Chondrocyte (in vitro differentiated cells): ENCODE results near the gene TRPV6. TPM values are rescaled to one million over a fixed set of nuclear protein-coding genes. Genes with fewer than 3 reads are reported as not detected.
A peak's percentile ranks its signal among the peaks of the same experiment; 100 is the strongest.

Source experiments
- DNase-seq: peaks from one replicate; pipeline ENCODE4 v3.0.0; 2021; ENCODE audit warnings: mixed read lengths, low spot score
- H3K27ac Mint-ChIP-seq: one replicate; pipeline ENCODE4 v1.8.0; 2021; ENCODE audit warnings: mild to moderate bottlenecking, moderate library complexity, mixed read lengths; ENCODE audit not compliant: unreplicated experiment
- H3K27me3 Mint-ChIP-seq: 2 replicates; pipeline ENCODE4 v1.8.0; 2021; ENCODE audit warnings: low read depth, mixed read lengths
- H3K36me3 Mint-ChIP-seq: 2 replicates; pipeline ENCODE4 v1.8.0; 2021; ENCODE audit warnings: low read depth, mixed read lengths
- H3K4me1 Mint-ChIP-seq: 2 replicates; pipeline ENCODE4 v1.8.0; 2021; ENCODE audit warnings: low read depth, mild to moderate bottlenecking, mixed read lengths
- H3K4me3 Mint-ChIP-seq: one replicate; pipeline ENCODE4 v1.8.0; 2021; ENCODE audit warnings: mild to moderate bottlenecking, moderate library complexity, mixed read lengths; ENCODE audit not compliant: unreplicated experiment
- H3K9me3 Mint-ChIP-seq: 2 replicates; pipeline ENCODE4 v1.8.0; 2021; ENCODE audit warnings: low read depth, mixed read lengths
- total RNA-seq: library from RNA; stranded (reverse); gene quantifications from 3 replicates; pipeline ENCODE4 v1.2.1, GENCODE V29; 2021
- TF ChIP-seq, protein P1 (sequence below): fragments of 200-600 bp; sonication (generic); IDR thresholded peaks from 2 replicates; pipeline ENCODE4 v1.5.0; 2021; ENCODE audit warnings: antibody characterized with exemption, mild to moderate bottlenecking, moderate library complexity

Gene TRPV6
- total RNA-seq, 1 donor from 2014 or later: not detected

DNA sequence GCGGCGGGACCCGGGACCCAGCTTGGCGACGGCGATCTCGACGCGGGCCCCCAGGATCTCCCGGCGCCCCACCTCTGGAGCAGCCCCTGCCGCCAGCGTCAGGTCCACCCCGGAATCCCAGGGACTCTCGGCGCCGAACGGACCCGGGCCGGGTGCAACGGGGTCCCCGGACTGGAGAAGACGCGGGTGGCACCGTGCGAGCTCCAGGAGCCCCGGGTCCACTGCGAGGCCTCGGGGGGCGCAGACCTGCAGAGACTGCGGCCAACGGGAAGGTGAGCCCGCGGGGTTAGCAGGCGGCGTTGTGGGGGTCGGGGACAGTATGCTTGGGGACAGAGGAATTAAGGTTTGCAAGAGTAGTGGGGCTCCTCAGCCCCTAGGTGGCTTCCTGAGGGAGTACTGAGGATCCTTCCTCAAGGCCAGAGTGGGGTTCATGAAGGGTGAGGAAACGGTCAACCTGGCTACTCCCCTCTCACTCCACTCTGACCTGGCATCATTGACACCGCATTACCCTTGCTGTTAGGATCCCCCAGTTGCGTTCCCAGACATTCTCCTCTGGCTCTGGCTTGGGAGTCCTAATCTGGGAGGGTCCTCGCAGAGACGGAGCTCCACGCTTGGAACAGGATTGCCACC lies 30.3 kb downstream of the TRPV6 start:
- DNase-seq: peak; percentile 92
- Mint-ChIP-seq H3K4me3 (peak overlapping the region; percentile 48), H3K27me3 (peaks cover 44% of the 10 kb centered on the region), H3K36me3 (no peaks in the 10 kb centered on the region), H3K9me3 (no peaks in the 10 kb centered on the region), H3K4me1 (no peaks in the 10 kb centered on the region), H3K27ac (no peak overlapping the region)
- TF ChIP-seq, protein P1, sequence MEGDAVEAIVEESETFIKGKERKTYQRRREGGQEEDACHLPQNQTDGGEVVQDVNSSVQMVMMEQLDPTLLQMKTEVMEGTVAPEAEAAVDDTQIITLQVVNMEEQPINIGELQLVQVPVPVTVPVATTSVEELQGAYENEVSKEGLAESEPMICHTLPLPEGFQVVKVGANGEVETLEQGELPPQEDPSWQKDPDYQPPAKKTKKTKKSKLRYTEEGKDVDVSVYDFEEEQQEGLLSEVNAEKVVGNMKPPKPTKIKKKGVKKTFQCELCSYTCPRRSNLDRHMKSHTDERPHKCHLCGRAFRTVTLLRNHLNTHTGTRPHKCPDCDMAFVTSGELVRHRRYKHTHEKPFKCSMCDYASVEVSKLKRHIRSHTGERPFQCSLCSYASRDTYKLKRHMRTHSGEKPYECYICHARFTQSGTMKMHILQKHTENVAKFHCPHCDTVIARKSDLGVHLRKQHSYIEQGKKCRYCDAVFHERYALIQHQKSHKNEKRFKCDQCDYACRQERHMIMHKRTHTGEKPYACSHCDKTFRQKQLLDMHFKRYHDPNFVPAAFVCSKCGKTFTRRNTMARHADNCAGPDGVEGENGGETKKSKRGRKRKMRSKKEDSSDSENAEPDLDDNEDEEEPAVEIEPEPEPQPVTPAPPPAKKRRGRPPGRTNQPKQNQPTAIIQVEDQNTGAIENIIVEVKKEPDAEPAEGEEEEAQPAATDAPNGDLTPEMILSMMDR: peak; percentile 16

DNA sequence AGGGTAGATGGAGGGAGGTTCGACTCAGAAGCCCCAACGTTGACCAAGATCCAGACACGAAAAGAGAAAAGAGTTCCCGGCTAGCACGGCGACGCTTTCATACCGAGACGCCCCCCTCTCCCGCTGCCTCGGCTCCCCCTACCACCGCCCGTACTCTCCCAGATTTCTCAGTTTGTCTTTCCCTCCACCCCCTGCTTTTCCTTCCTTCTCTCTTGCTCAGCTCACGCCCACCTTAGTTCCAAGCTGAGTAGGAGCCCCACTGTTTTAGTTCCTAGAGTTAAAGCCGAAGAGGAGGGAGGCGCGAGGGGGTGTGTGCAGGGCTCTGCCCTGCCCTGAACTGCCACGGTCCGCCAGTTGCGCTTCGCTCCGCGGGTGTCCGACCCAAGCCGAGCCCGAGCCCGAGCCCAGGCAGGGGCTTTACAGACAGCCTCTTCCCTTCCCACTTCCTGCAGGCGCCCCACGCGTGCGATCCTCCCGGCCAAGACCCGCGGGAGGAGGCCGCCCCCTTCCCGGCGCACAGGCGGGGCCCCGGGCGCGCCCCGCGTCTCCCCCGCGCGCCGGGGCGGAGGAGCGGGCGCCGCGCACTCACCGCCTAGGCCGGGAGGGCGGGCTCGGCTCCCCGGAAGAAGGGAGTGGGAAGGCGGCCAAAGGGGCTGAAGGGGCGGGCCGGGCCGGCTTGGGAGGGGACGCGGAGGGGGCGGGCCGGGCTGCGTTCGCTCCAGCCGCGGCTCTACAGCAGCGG lies 31.0 kb downstream of the TRPV6 start, which contains the start of gene EPHB6:
Gene EPHB6, plus strand, starts transcription at position 705 of the 742 bp plus-strand sequence. CDS start 8,152 bp downstream, outside the sequence.
- Mint-ChIP-seq H3K27ac (no peak within 1 kb of the TSS), H3K4me3 (peak within 1 kb of the TSS; percentile 85)
- DNase-seq: no peak

GRCh38 chr7:142853739-142854371 lies 31.7 kb downstream of the TRPV6 start:
- TF ChIP-seq, protein P1: peak; percentile 87
- H3K36me3 Mint-ChIP-seq: no peaks in the 10 kb centered on the region
- H3K4me1 Mint-ChIP-seq: no peaks in the 10 kb centered on the region

More for the DNA sequence above, 31.0 kb downstream of the TRPV6 start, which contains the start of gene EPHB6:
- Mint-ChIP-seq H3K36me3 (no peaks in the 10 kb centered on the region), H3K27me3 (peaks cover 40% of the 10 kb centered on the region), H3K4me1 (no peaks in the 10 kb centered on the region), H3K9me3 (no peaks in the 10 kb centered on the region)
- TF ChIP-seq, protein P1: no peak

GRCh38 chr7:142851919-142852318 lies 33.6 kb downstream of the TRPV6 start:
- Mint-ChIP-seq H3K4me1 (no peaks in the 10 kb centered on the region), H3K4me3 (no peak overlapping the region), H3K27ac (no peak overlapping the region), H3K36me3 (no peaks in the 10 kb centered on the region), H3K9me3 (no peaks in the 10 kb centered on the region), H3K27me3 (peaks cover 55% of the 10 kb centered on the region)
- DNase-seq: no peak
- TF ChIP-seq, protein P1: no peak

More at GRCh38 chr7:142853739-142854371, 31.7 kb downstream of the TRPV6 start:
- Mint-ChIP-seq H3K27ac (no peak overlapping the region), H3K4me3 (peak overlapping the region; percentile 85), H3K9me3 (no peaks in the 10 kb centered on the region), H3K27me3 (peaks cover 46% of the 10 kb centered on the region)
- no peak for DNase-seq

- DNase-seq: no peak
- Mint-ChIP-seq H3K36me3 (no peaks in the 10 kb centered on the region), H3K27ac (no peak overlapping the region), H3K27me3 (peaks cover 51% of the 10 kb centered on the region), H3K4me1 (no peaks in the 10 kb centered on the region), H3K4me3 (no peak overlapping the region), H3K9me3 (no peaks in the 10 kb centered on the region)
- TF ChIP-seq, protein P1: no peak
Observed at GRCh38 chr7:142851269-142851668, 34.3 kb downstream of the TRPV6 start.
